H1 (cell line): ENCODE data around the gene P3R3URF. TPM values are rescaled to one million over a fixed set of nuclear protein-coding genes. Genes with fewer than 3 reads are reported as not detected.

Source experiments
- CTCF ChIA-PET: fragments of 300-600 bp; sonication (Branson Sonifier 250); formaldehyde crosslinking; loops from one replicate; lab custom pipeline; 2021; ENCODE audit not compliant: partially characterized antibody; lab: Charles Lee
- POLR2A ChIA-PET: fragments of 300-600 bp; sonication (Branson Sonifier 250); formaldehyde crosslinking; loops from one replicate; lab custom pipeline; 2021; ENCODE audit warnings: inconsistent platforms; ENCODE audit not compliant: partially characterized antibody; lab: Charles Lee
- DNase-seq, 2 experiments: peaks; one replicate each; pipeline versions ENCODE4 v3.0.0 to v3.0.0-alpha.2; 2010 to 2022; ENCODE audit warnings: low spot score in 2 of 2, low read depth in 1 of 2, mixed read lengths in 1 of 2
- FAIRE-seq: peaks from 2 replicates; lab custom pipeline; 2011; peaks lifted over from hg19 to GRCh38; lab: Jason Lieb, UNC
- H2AFZ ChIP-seq: 2 replicates; pipeline ENCODE4 v1.8.1; 2012; ENCODE audit warnings: low read length, inconsistent platforms
- H2AK5ac ChIP-seq: 2 replicates; pipeline ENCODE4 v1.6.1; 2013; ENCODE audit warnings: low read depth, low read length
- H2BK120ac ChIP-seq: replicated peaks from 2 replicates; pipeline ENCODE3; 2013; ENCODE audit warnings: low read depth, low read length, inconsistent platforms
- H2BK12ac ChIP-seq: 2 replicates; pipeline ENCODE4 v1.6.1; 2013; ENCODE audit warnings: low read depth, low read length
- H2BK15ac ChIP-seq: 2 replicates; pipeline ENCODE4 v1.6.1; 2013; ENCODE audit warnings: low read length
- H2BK20ac ChIP-seq: 2 replicates; pipeline ENCODE4 v1.6.1; 2013; ENCODE audit warnings: low read length
- H2BK5ac ChIP-seq: 2 replicates; pipeline ENCODE4 v1.6.1; 2013; ENCODE audit warnings: low read depth, low read length
- H3K14ac ChIP-seq: 2 replicates; pipeline ENCODE4 v1.6.1; 2013; ENCODE audit warnings: inconsistent platforms; ENCODE audit not compliant: insufficient read length
- H3K18ac ChIP-seq: 2 replicates; pipeline ENCODE4 v1.6.1; 2013; ENCODE audit warnings: low read length; ENCODE audit errors: extremely low read depth
- H3K23ac ChIP-seq: 2 replicates; pipeline ENCODE4 v1.6.1; 2013; ENCODE audit warnings: inconsistent platforms; ENCODE audit not compliant: insufficient read length
- H3K23me2 ChIP-seq: 2 replicates; pipeline ENCODE4 v1.6.1; 2013; ENCODE audit warnings: low read depth, low read length
- H3K27ac ChIP-seq: 2 replicates; pipeline ENCODE4 v1.6.1; 2011; ENCODE audit warnings: low read depth, low read length, inconsistent platforms
- H3K27me3 ChIP-seq, 4 experiments: replicated peaks in 1 of 4; 1 replicate in 1 of 4; 2 replicates in 3 of 4; pipeline versions ENCODE4 v1.6.1 to v1.8.1; 2011 to 2013; ENCODE audit warnings: low read length in 3 of 4, mild to moderate bottlenecking in 3 of 4, inconsistent platforms in 2 of 4, mixed read lengths in 2 of 4, moderate library complexity in 1 of 4; ENCODE audit not compliant: control insufficient read depth in 3 of 4, insufficient read depth in 3 of 4; ENCODE audit errors: extremely low read depth in 1 of 4
- H3K36me3 ChIP-seq, 4 experiments: 2 replicates each; pipeline versions ENCODE4 v1.6.1 to v1.8.1; 2011 to 2013; ENCODE audit warnings: mild to moderate bottlenecking in 4 of 4, low read length in 3 of 4, moderate library complexity in 2 of 4, control low read depth in 1 of 4, inconsistent platforms in 1 of 4; ENCODE audit not compliant: insufficient read depth in 4 of 4, control insufficient read depth in 2 of 4
- H3K4ac ChIP-seq: replicated peaks from 2 replicates; pipeline ENCODE3; 2013; ENCODE audit warnings: low read length, low read depth, mixed read lengths, inconsistent platforms; ENCODE audit not compliant: insufficient read length
- H3K4me1 ChIP-seq, 4 experiments: replicated peaks in 1 of 4; 1 replicate in 1 of 4; 2 replicates in 3 of 4; pipeline versions ENCODE4 v1.6.1 to v1.8.1; 2011 to 2013; ENCODE audit warnings: low read length in 3 of 4, inconsistent platforms in 2 of 4, mixed read lengths in 1 of 4; ENCODE audit not compliant: insufficient read depth in 4 of 4, control insufficient read depth in 3 of 4
- H3K4me2 ChIP-seq, 2 experiments: 2 replicates each; pipeline versions ENCODE4 v1.6.1 to v1.8.1; 2011 to 2013; ENCODE audit warnings: low read depth in 2 of 2, low read length in 2 of 2, control low read depth in 1 of 2, inconsistent platforms in 1 of 2, mild to moderate bottlenecking in 1 of 2; ENCODE audit not compliant: insufficient read depth in 1 of 2
- H3K4me3 ChIP-seq, 4 experiments: fragments of 200-600, 300-600 bp in 1 of 4; sonication (generic), shearing (Covaris generic), sonication (Bioruptor Twin) in 1 of 4; 2 replicates each; pipeline versions ENCODE4 v1.5.1 to v1.8.1; 2011 to 2016; ENCODE audit warnings: low read length in 4 of 4, low read depth in 3 of 4, control low read depth in 2 of 4, inconsistent platforms in 2 of 4, mild to moderate bottlenecking in 2 of 4, mixed read lengths in 1 of 4, moderate library complexity in 1 of 4; ENCODE audit not compliant: insufficient read depth in 2 of 4; ENCODE audit errors: extremely low read depth in 1 of 4
- H3K56ac ChIP-seq: replicated peaks from 2 replicates; pipeline ENCODE3; 2013; ENCODE audit warnings: low read depth, mild to moderate bottlenecking, mixed read lengths, low read length, inconsistent platforms; ENCODE audit not compliant: insufficient read length
- H3K79me1 ChIP-seq: 2 replicates; pipeline ENCODE4 v1.6.1; 2013; ENCODE audit warnings: low read depth, low read length, control low read depth
- H3K79me2 ChIP-seq, 2 experiments: 2 replicates each; pipeline versions ENCODE4 v1.6.1 to v1.8.1; 2012 to 2013; ENCODE audit warnings: low read length in 2 of 2, mild to moderate bottlenecking in 2 of 2, inconsistent platforms in 1 of 2; ENCODE audit not compliant: insufficient read depth in 2 of 2, control insufficient read depth in 1 of 2
- H3K9ac ChIP-seq, 4 experiments: replicated peaks in 1 of 4; 1 replicate in 1 of 4; 2 replicates in 3 of 4; pipeline versions ENCODE4 v1.6.1 to v1.8.1; 2011 to 2013; ENCODE audit warnings: low read depth in 3 of 4, low read length in 3 of 4, control low read depth in 2 of 4, mild to moderate bottlenecking in 2 of 4, moderate library complexity in 2 of 4, inconsistent platforms in 1 of 4; ENCODE audit errors: extremely low read depth in 1 of 4
- H3K9me3 ChIP-seq, 2 experiments: 2 replicates each; pipeline versions ENCODE4 v1.6.1 to v1.8.1; 2012 to 2013; ENCODE audit warnings: mild to moderate bottlenecking in 2 of 2, moderate library complexity in 2 of 2, control low read depth in 1 of 2, inconsistent platforms in 1 of 2, low read depth in 1 of 2, low read length in 1 of 2, mixed read lengths in 1 of 2; ENCODE audit not compliant: insufficient read depth in 2 of 2
- H4K20me1 ChIP-seq, 2 experiments: replicated peaks in 1 of 2; 2 replicates each; pipeline versions ENCODE3 to v1.8.1; 2011 to 2013; ENCODE audit warnings: inconsistent platforms in 2 of 2, low read length in 2 of 2, mild to moderate bottlenecking in 1 of 2; ENCODE audit not compliant: insufficient read depth in 2 of 2, control insufficient read depth in 1 of 2
- H4K5ac ChIP-seq: 2 replicates; pipeline ENCODE4 v1.6.1; 2013; ENCODE audit warnings: low read length, low read depth, mixed read lengths, inconsistent platforms; ENCODE audit not compliant: insufficient read length
- H4K8ac ChIP-seq: 2 replicates; pipeline ENCODE4 v1.8.0; 2013; ENCODE audit warnings: mild to moderate bottlenecking, moderate library complexity, low read length, inconsistent platforms; ENCODE audit not compliant: insufficient read depth; ENCODE audit errors: extremely low read depth
- H4K91ac ChIP-seq: replicated peaks from 2 replicates; pipeline ENCODE3; 2013; ENCODE audit warnings: low read length, mixed read lengths, inconsistent platforms; ENCODE audit not compliant: insufficient read length
- ASH2L ChIP-seq: fragments of 200-600, 300-600 bp; sonication (generic); IDR thresholded peaks from one replicate; pipeline ENCODE4 v1.7.1; 2017; ENCODE audit warnings: low read length
- BCL11A ChIP-seq, 2 experiments: IDR thresholded peaks; one replicate each; pipeline ENCODE4 v1.6.1; 2011; ENCODE audit warnings: low read depth in 2 of 2, low read length in 2 of 2, mild to moderate bottlenecking in 2 of 2
- CTBP2 ChIP-seq: IDR thresholded peaks from 2 replicates; pipeline ENCODE4 v1.7.0; 2011; ENCODE audit warnings: borderline replicate concordance, mild to moderate bottlenecking, moderate library complexity, mixed read lengths, low read length; ENCODE audit not compliant: insufficient read depth, insufficient read length
- NANOG ChIP-seq: IDR thresholded peaks from 2 replicates; pipeline ENCODE4 v1.6.1; 2011; ENCODE audit warnings: low read length, low read depth, mild to moderate bottlenecking, inconsistent platforms; ENCODE audit not compliant: insufficient read depth, poor library complexity, severe bottlenecking
- RXRA ChIP-seq: IDR thresholded peaks from 2 replicates; pipeline ENCODE4 v1.6.1; 2011; ENCODE audit warnings: low read depth, mild to moderate bottlenecking, low read length, moderate library complexity; ENCODE audit not compliant: insufficient read depth
- SIN3A ChIP-seq, 2 experiments: IDR thresholded peaks in 1 of 2; conservative IDR thresholded peaks in 1 of 2; 2 replicates each; pipeline ENCODE4 v1.6.1; 2011 to 2012; ENCODE audit warnings: low read length in 2 of 2, improper control_type of control experiment in 1 of 2, low read depth in 1 of 2, mild to moderate bottlenecking in 1 of 2
- SP4 ChIP-seq: IDR thresholded peaks from 2 replicates; pipeline ENCODE4 v1.6.1; 2012; ENCODE audit warnings: low read length, inconsistent platforms
- SRF ChIP-seq: IDR thresholded peaks from 2 replicates; pipeline ENCODE4 v1.6.1; 2011; ENCODE audit warnings: mild to moderate bottlenecking, low read depth, low read length, moderate library complexity
- TAF7 ChIP-seq: optimal IDR thresholded peaks from 2 replicates; pipeline ENCODE3; 2011; ENCODE audit warnings: low read depth, mild to moderate bottlenecking, inconsistent platforms, low read length, moderate library complexity, borderline replicate concordance
- TCF12 ChIP-seq: IDR thresholded peaks from 2 replicates; pipeline ENCODE4 v1.6.1; 2011; ENCODE audit warnings: low read depth, mild to moderate bottlenecking, low read length
- ZNF274 ChIP-seq: IDR thresholded peaks from 2 replicates; pipeline ENCODE4 v1.7.0; 2012; ENCODE audit warnings: low read length, borderline replicate concordance; ENCODE audit errors: extremely low read depth
- WGBS, 2 experiments: shearing (Covaris generic) in 1 of 2; methylation state at CpG; one replicate each; pipeline versions ENCODE4 v1.1.6 to v1.1.7; 2013 to 2015; ENCODE audit warnings: low lambda C conversion rate in 2 of 2, mixed read lengths in 2 of 2, inconsistent platforms in 1 of 2, low coverage in 1 of 2, missing lambda C conversion rate in 1 of 2; ENCODE audit not compliant: insufficient replicate concordance in 2 of 2, insufficient coverage in 1 of 2, insufficient read length in 1 of 2; ENCODE audit errors: extremely low coverage in 1 of 2, missing lambda C conversion rate in 1 of 2; 5-methylcytosine and 5-hydroxymethylcytosine counted together
- polyA plus RNA-seq, 7 experiments: library from polyadenylated mRNA; depleted of rRNA in 3 of 7; stranded (reverse) in 5 of 7; unstranded in 2 of 7; fragments of >200 nt in 5 of 7; fragments of 200-250 nt in 2 of 7; gene quantifications; 1 replicate in 5 of 7; 2 replicates in 1 of 7; 4 replicates in 1 of 7; pipeline versions ENCODE4 v1.2.1 to v1.2.3, GENCODE V29; 2011 to 2013; ENCODE audit warnings: missing spikeins in 2 of 7, mixed read lengths in 2 of 7
- total RNA-seq: library from RNA; stranded (reverse); fragmentation: NEBNext Ultra II Directional; extraction: Animal tissue kit (Norgen Biotek cat#: 25700); gene quantifications from 2 replicates; pipeline ENCODE4 v1.2.1, GENCODE V29; 2021

P3R3URF gene
- total and polyA plus RNA-seq, 2 of the 8 experiments (the other 6 are each of a cell fraction or from before 2014, with no cell fraction given): not detected

DNA sequence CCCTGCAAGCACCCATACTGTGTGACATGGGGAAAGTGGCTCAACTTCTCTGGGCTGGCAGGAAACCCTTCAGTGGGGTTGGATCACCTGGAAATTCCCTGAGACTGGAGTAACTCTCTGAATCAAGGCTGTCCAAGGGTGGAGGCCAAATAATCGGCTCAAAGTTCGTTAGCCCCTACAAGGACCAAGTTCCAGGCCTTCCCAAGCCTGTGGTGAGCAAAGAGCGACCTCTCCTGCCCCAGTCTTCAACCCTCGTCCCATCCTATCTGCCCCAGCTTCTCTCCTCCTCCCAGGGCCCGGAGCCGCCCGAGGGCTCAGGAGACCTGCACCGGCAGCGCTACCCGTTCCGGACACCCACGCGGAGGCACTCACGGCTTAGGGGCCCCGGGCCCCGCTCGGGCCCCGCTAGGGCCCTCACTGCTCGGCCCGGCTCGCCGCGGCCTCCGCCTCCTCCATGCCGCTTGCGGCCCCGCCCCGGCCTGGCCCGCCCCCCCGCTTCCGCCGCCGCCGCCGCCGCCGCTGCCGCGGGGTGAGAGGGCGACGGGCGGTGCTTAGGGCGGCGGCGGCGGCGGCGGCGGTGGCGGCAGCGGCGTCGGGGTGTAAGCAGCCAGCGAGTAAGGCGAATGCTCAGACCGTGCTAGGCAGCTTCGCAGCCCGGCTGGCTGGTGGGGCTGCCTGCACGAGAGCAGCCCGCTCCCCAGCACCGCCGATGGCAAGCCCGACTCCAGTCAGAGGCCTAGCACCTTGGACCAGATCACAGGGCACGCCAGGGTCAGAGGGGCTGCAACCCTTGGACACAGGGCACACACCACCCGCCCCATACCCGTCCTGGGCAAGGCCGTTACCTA is 21.9 kb upstream of the P3R3URF start, which contains the start of gene POMGNT1:
POMGNT1 (minus strand) TSS at position 471 of the 848 bp plus-strand sequence. CDS start 613 bp downstream, outside the sequence.
- peaks cover 0 to 4% (median under 1%) of the 10 kb centered on the region in 4 experiments; a peak in 2 of 8 replicates for H3K36me3 ChIP-seq
- 0 out of 2 replicates have a peak within 1 kb of the TSS, but pooled peaks have one; percentile 6 for H2BK15ac ChIP-seq
- peak within 1 kb of the TSS; percentile 87 for H4K5ac ChIP-seq
- CTCF ChIA-PET: interaction anchor here (1.0 to 5.8 kb wide), 6 partner anchors 9 to 162 kb away, joined by 3 to 35 read pairs (median 6); no protein-coding TSS in a partner anchor
- peak within 1 kb of the TSS; percentile 83 for H3K18ac ChIP-seq
- H3K9me3 ChIP-seq: no peaks in the 10 kb centered on the region
- peak within 1 kb of the TSS; percentile 90 for H4K91ac ChIP-seq
- H2BK12ac ChIP-seq: no peak within 1 kb of the TSS
- peak within 1 kb of the TSS; percentile 65 for H4K8ac ChIP-seq
- FAIRE-seq: no peak
- H2AK5ac ChIP-seq: no peak within 1 kb of the TSS
- POLR2A ChIA-PET: interaction anchor here (0.7 to 1.8 kb wide), 9 partner anchors 9 to 197 kb away, joined by 3 to 6 read pairs (median 4); partner anchors contain the start of gene RAD54L
- peaks cover 0 to 8% (median 4%) of the 10 kb centered on the region in 4 experiments; a peak in 5 of 7 replicates for H3K4me1 ChIP-seq
- H2AFZ ChIP-seq: peak within 1 kb of the TSS; percentile 91
- no peak within 1 kb of the TSS for H3K27ac ChIP-seq
- peaks cover 7% of the 10 kb centered on the region for H3K23me2 ChIP-seq
- H3K14ac ChIP-seq: no peak within 1 kb of the TSS
- no peaks in the 10 kb centered on the region for H4K20me1 ChIP-seq
- peak within 1 kb of the TSS; percentile 52 to 83 for H3K4me2 ChIP-seq
- H3K4ac ChIP-seq: no peak within 1 kb of the TSS
- peak within 1 kb of the TSS; percentile 79 for H3K56ac ChIP-seq
- no peak within 1 kb of the TSS for H2BK20ac ChIP-seq
- H2BK120ac ChIP-seq: peak within 1 kb of the TSS; percentile 86
- WGBS, 2 experiments: 8% methylated on average over 13 of the region's 67 CpGs; no CpG with 5 or more reads in 1 of the 2 experiments
- peak within 1 kb of the TSS; percentile 84; the same call in 1 of the 2 replicates for H2BK5ac ChIP-seq
- H3K27me3 ChIP-seq: no peaks in the 10 kb centered on the region
- H3K79me1 ChIP-seq: no peaks in the 10 kb centered on the region
- H3K9ac ChIP-seq: peak within 1 kb of the TSS in 3 of 4 experiments; percentile 7 to 62 (median 55); a peak in 5 of 7 replicates
- DNase-seq: peak in 1 of 2 experiments; percentile 82
- H3K4me3 ChIP-seq: peak within 1 kb of the TSS; percentile 46 to 84 (median 74)
- no peak within 1 kb of the TSS for H3K23ac ChIP-seq
- H3K79me2 ChIP-seq: no peaks in the 10 kb centered on the region
- TF ChIP-seq ZNF274 (no peak), CTBP2 (no peak), SIN3A (conservative IDR thresholded peaks at IDR 0.05 in 1 of 2, IDR thresholded peaks at IDR 0.05 in 1 of 2; ENCODE audit: low read depth in 1 of 2, low read length in 2 of 2) (no peak), ASH2L (no peak), NANOG (no peak), BCL11A (IDR thresholded peaks at IDR 0.05; ENCODE audit: low read depth in 2 of 2, low read length in 2 of 2) (no peak), SP4 (no peak), SRF (no peak), RXRA (no peak), TAF7 (no peak), TCF12 (no peak)
